GM18517 (cell line): ENCODE measurements around the gene WFDC2.

Source experiments
- ATAC-seq: cut with Tn5 transposase; IDR thresholded peaks from one replicate; pipeline ENCODE4 v1.9.1; 2021; ENCODE audit warnings: mild to moderate bottlenecking, moderate library complexity; ENCODE audit not compliant: unreplicated experiment

Gene WFDC2

GRCh38 chr20:45495501-45495941 lies 26.0 kb downstream of the WFDC2 start:
- ATAC-seq: no peak

- ATAC-seq: no peak
These were observed 26.6 kb downstream of the WFDC2 start for GRCh38 chr20:45496166-45496565.

GRCh38 chr20:45497971-45498494 lies 28.5 kb downstream of the WFDC2 start:
- no peak for ATAC-seq

GRCh38 chr20:45500022-45500421 lies 30.5 kb downstream of the WFDC2 start:
- no peak for ATAC-seq

- no peak for ATAC-seq
These were observed 32.0 kb downstream of the WFDC2 start for GRCh38 chr20:45501600-45501999.

GRCh38 chr20:45502561-45502960 lies 33.0 kb downstream of the WFDC2 start:
- ATAC-seq: no peak

GRCh38 chr20:45503403-45503802 lies 33.9 kb downstream of the WFDC2 start:
- ATAC-seq: no peak

GRCh38 chr20:45506398-45506797 lies 36.8 kb downstream of the WFDC2 start:
- no peak for ATAC-seq

- peak; percentile 65 for ATAC-seq
These were observed 37.7 kb downstream of the WFDC2 start for GRCh38 chr20:45507011-45507820.

GRCh38 chr20:45508068-45508886 lies 38.7 kb downstream of the WFDC2 start:
- ATAC-seq: no peak

GRCh38 chr20:45509091-45509490 lies 39.5 kb downstream of the WFDC2 start:
- no peak for ATAC-seq

GRCh38 chr20:45510242-45510862 lies 40.8 kb downstream of the WFDC2 start:
- no peak for ATAC-seq

- no peak for ATAC-seq
These were observed 45.8 kb downstream of the WFDC2 start, which contains the start of gene SPINT3 for GRCh38 chr20:45515147-45515913. SPINT3 (minus strand) TSS chr20:45515622; CDS start chr20:45515608, 14 bp downstream.

GRCh38 chr20:45518282-45518681 lies 48.7 kb downstream of the WFDC2 start:
- no peak for ATAC-seq

GRCh38 chr20:45523821-45524220 lies 54.3 kb downstream of the WFDC2 start:
- no peak for ATAC-seq

- ATAC-seq: no peak
These were observed 57.7 kb downstream of the WFDC2 start for GRCh38 chr20:45527294-45527693.
